ENCODE measurements around the gene TRIM66.

DNA sequence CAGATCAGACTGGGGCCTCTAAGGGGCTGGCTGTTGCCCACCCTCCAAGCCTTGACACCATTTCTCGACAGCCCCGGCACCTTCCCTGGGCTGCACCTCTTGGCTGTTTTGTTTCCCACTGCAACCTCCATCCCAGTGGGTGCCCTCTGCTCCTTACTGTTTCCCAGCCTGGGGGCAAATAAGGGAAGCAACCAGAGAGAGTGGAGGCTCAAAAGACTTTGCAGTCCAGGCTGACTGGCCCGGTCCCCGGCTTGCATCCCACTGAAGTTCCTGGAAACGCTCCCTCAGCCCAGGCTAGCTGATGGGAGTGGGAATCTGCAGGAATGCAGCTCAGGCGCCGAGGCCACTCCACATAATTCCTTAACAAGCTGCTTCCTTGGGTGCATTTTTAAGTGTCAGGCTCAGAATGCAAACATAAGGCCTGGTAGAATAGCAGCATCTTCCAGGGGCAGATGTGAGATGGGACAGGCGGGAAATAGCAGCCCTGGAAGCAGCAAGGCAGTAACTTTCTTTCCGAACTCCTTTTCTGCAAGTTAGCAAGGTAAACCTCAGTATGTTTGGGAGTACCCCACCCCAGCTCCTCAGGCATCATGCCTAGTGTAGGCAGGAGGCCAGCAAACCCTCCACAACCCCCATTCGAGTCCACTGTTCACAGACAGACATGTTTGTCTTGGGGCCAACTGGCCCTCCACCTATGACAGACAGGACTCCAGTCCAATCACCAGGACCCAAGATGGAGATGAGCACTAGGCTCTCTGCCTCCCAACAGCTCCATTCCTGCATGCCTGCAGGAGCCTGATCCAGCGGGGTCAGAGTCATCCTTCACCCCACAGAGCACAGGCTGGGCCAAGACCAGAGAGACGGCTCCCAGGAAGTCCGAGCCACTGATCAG is 39.4 kb upstream of the TRIM66 start:
- TF ChIP-seq, protein P1, sequence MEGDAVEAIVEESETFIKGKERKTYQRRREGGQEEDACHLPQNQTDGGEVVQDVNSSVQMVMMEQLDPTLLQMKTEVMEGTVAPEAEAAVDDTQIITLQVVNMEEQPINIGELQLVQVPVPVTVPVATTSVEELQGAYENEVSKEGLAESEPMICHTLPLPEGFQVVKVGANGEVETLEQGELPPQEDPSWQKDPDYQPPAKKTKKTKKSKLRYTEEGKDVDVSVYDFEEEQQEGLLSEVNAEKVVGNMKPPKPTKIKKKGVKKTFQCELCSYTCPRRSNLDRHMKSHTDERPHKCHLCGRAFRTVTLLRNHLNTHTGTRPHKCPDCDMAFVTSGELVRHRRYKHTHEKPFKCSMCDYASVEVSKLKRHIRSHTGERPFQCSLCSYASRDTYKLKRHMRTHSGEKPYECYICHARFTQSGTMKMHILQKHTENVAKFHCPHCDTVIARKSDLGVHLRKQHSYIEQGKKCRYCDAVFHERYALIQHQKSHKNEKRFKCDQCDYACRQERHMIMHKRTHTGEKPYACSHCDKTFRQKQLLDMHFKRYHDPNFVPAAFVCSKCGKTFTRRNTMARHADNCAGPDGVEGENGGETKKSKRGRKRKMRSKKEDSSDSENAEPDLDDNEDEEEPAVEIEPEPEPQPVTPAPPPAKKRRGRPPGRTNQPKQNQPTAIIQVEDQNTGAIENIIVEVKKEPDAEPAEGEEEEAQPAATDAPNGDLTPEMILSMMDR (IDR thresholded peaks at IDR 0.05; ENCODE audit: extremely low read depth in 1 of 2, insufficient read depth in 1 of 2, low read depth in 1 of 2, low read length in 2 of 2), result no peak
- TF ChIP-seq MYC (IDR thresholded peaks at IDR 0.05; ENCODE audit: low read depth, low read length) (no peak), EZH2 (IDR thresholded peaks at IDR 0.05; ENCODE audit: borderline replicate concordance, low read depth, low read length, severe bottlenecking) (no peak), POLR2A (IDR thresholded peaks at IDR 0.05; ENCODE audit: low read depth, low read length) (no peak), POLR2AphosphoS5 (IDR thresholded peaks at IDR 0.05; ENCODE audit: insufficient read depth, low read depth, low read length) (no peak), GATA2 (IDR thresholded peaks at IDR 0.05; ENCODE audit: insufficient read depth, insufficient read length, low read depth, low read length) (no peak), JUN (IDR thresholded peaks at IDR 0.05; ENCODE audit: borderline replicate concordance, insufficient read depth, insufficient read length, low read depth) (no peak)

Data from endothelial cell of umbilical vein (primary cell).